Ovary (tissue), 3 donors: ENCODE measurements around the gene TJP2.

ENCODE experiments used
- CTCF ChIP-seq, 3 donors: fragments of 450-650 bp in 2 of 3; fragments of 200-600 bp in 1 of 3; IDR thresholded peaks; one replicate each; pipeline versions ENCODE4 v1.5.1 to v1.8.0; 2016 to 2022; ENCODE audit warnings: antibody characterized with exemption in 3 of 3, mild to moderate bottlenecking in 1 of 3
- POLR2A ChIP-seq: fragments of 450-650 bp; IDR thresholded peaks from one replicate; pipeline ENCODE4 v1.6.1; 2017; ENCODE audit warnings: antibody characterized with exemption, mild to moderate bottlenecking, moderate library complexity
- donor health status: DM: no; HTN: no; CAD: no.

GRCh38 chr9:69243116-69243515 is 69.0 kb downstream of the TJP2 start:
- TF ChIP-seq CTCF (IDR thresholded peaks at IDR 0.05) (no peak), POLR2A (no peak)
